Sigmoid colon (tissue), 7 donors: ENCODE data around the gene PREX1. TPM values are rescaled to one million over a fixed set of nuclear protein-coding genes. Genes with fewer than 3 reads are reported as not detected.
"Not testable (repeated sequence)": the region's sequence is repeated elsewhere in the genome, so short reads cannot be mapped to it uniquely, and the experiment has no call there.

Source experiments
- DNase-seq: peaks from one replicate; pipeline ENCODE4 v3.0.0-alpha.2; 2019
- H3K27ac ChIP-seq, 4 donors: fragments of 200-600 bp; sonication (generic); one replicate each; pipeline ENCODE4 v1.5.1; 2016 to 2019; ENCODE audit warnings: mild to moderate bottlenecking in 1 of 4
- H3K27me3 ChIP-seq, 3 donors: fragments of 200-600 bp; sonication (generic); one replicate each; pipeline ENCODE4 v1.5.1; 2019; ENCODE audit warnings: mild to moderate bottlenecking in 1 of 3
- H3K36me3 ChIP-seq, 4 donors: fragments of 200-600 bp; sonication (generic); one replicate each; pipeline ENCODE4 v1.5.1; 2016 to 2019
- H3K4me1 ChIP-seq, 4 donors: fragments of 200-600 bp; sonication (generic); one replicate each; pipeline ENCODE4 v1.5.1; 2017 to 2019
- H3K4me3 ChIP-seq, 4 donors: fragments of 200-600 bp; sonication (generic); one replicate each; pipeline ENCODE4 v1.5.1; 2017 to 2019; ENCODE audit warnings: mild to moderate bottlenecking in 2 of 4, moderate library complexity in 1 of 4
- H3K9me3 ChIP-seq, 4 donors: fragments of 200-600 bp in 3 of 4; sonication (generic) in 3 of 4; one replicate each; pipeline versions ENCODE4 v1.5.1 to v1.6.1; 2013 to 2019
- EP300 ChIP-seq, 4 donors: sonication (generic); formaldehyde crosslinking; IDR thresholded peaks; one replicate each; pipeline ENCODE4 v1.6.1; 2017; ENCODE audit warnings: antibody characterized with exemption in 4 of 4
- POLR2A ChIP-seq, 2 donors: fragments of 450-650 bp; IDR thresholded peaks; one replicate each; pipeline ENCODE4 v1.6.1; 2016; ENCODE audit warnings: antibody characterized with exemption in 2 of 2, mild to moderate bottlenecking in 2 of 2, moderate library complexity in 2 of 2
- POLR2AphosphoS5 ChIP-seq, 4 donors: sonication (generic); formaldehyde crosslinking; IDR thresholded peaks; one replicate each; pipeline ENCODE4 v1.6.1; 2017; ENCODE audit warnings: antibody characterized with exemption in 4 of 4
- WGBS, 2 donors: extraction: QIAGEN DNeasy Blood & Tissue Kit; methylation state at CpG; one replicate each; pipeline ENCODE4 v1.1.7; 2013; 5-methylcytosine and 5-hydroxymethylcytosine counted together
- intact Hi-C: fragments of 100-400 bp; cut with DNase I; formaldehyde crosslinking; loops from one replicate; pipeline ENCODE4 v1.15.1; 2023
- polyA plus RNA-seq, 3 donors: library from polyadenylated mRNA; stranded (reverse); fragments of 200-250 nt; gene quantifications; one replicate each; pipeline ENCODE4 v1.2.3, GENCODE V29; 2013
- total RNA-seq, 4 donors: library from RNA; depleted of rRNA; stranded (reverse); fragments of >200 nt; gene quantifications; one replicate each; pipeline ENCODE4 v1.1.0, GENCODE V29; 2016
- TF ChIP-seq, protein P1 (sequence below), 4 experiments: fragments of 450-650 bp in 3 of 4; fragments of 200-600 bp in 1 of 4; IDR thresholded peaks; one replicate each; pipeline ENCODE4 v1.5.1; 2016 to 2019; ENCODE audit warnings: antibody characterized with exemption in 4 of 4, mild to moderate bottlenecking in 3 of 4, moderate library complexity in 2 of 4
- donor health status: healthy with polysubstance abuse.
- donor health status: Bipolar disorder and iron deficiency.
- donor health status: healthy.

PREX1 gene
- total and polyA plus RNA-seq, 7 donors = 5.4 to 22.9 (median 15.5) TPM

DNA sequence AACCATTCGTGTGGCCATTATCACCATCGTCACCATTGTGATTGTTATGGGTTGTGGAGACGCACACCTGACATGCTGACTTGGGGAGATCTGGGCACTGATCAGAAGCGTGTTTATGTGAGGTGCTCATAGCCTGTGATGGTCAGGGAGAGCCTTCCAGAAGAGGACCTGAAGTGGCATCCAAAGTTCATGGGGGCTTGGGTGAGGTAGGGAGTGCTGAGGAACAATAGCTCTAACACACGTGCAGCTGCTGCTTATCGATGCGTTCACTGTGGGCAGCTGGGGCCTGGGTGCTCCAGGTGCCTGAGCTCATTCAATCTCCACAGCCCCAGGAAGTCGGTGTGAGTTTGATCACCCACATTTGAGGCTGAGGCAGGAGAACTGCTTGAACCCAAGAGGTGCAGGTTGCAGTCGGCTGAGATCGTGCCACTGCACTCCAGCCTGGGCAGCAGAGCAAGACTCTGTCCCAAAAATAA lies 227.3 kb downstream of the PREX1 start:
- intact Hi-C loops = no loop called here
- H3K27ac ChIP-seq = no peak overlapping the region
- no peak overlapping the region for H3K4me3 ChIP-seq
- H3K9me3 ChIP-seq = peaks cover 0 to 1% (median 0%) of the 10 kb centered on the region in 4 donors
- peak; percentile 40 for DNase-seq
- TF ChIP-seq POLR2A (IDR thresholded peaks at IDR 0.05) (no peak), POLR2AphosphoS5 (IDR thresholded peaks at IDR 0.05) (no peak), EP300 (IDR thresholded peaks at IDR 0.05) (no peak)
- TF ChIP-seq, protein P1, sequence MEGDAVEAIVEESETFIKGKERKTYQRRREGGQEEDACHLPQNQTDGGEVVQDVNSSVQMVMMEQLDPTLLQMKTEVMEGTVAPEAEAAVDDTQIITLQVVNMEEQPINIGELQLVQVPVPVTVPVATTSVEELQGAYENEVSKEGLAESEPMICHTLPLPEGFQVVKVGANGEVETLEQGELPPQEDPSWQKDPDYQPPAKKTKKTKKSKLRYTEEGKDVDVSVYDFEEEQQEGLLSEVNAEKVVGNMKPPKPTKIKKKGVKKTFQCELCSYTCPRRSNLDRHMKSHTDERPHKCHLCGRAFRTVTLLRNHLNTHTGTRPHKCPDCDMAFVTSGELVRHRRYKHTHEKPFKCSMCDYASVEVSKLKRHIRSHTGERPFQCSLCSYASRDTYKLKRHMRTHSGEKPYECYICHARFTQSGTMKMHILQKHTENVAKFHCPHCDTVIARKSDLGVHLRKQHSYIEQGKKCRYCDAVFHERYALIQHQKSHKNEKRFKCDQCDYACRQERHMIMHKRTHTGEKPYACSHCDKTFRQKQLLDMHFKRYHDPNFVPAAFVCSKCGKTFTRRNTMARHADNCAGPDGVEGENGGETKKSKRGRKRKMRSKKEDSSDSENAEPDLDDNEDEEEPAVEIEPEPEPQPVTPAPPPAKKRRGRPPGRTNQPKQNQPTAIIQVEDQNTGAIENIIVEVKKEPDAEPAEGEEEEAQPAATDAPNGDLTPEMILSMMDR (IDR thresholded peaks at IDR 0.05) = no peak
- H3K27me3 ChIP-seq = no peaks in the 10 kb centered on the region
- peaks cover 0 to 8% (median 7%) of the 10 kb centered on the region in 4 donors for H3K4me1 ChIP-seq
- H3K36me3 ChIP-seq = no peaks in the 10 kb centered on the region
- WGBS, 2 donors = 83 to 85% methylated on average over 10 of the region's 10 CpGs

DNA sequence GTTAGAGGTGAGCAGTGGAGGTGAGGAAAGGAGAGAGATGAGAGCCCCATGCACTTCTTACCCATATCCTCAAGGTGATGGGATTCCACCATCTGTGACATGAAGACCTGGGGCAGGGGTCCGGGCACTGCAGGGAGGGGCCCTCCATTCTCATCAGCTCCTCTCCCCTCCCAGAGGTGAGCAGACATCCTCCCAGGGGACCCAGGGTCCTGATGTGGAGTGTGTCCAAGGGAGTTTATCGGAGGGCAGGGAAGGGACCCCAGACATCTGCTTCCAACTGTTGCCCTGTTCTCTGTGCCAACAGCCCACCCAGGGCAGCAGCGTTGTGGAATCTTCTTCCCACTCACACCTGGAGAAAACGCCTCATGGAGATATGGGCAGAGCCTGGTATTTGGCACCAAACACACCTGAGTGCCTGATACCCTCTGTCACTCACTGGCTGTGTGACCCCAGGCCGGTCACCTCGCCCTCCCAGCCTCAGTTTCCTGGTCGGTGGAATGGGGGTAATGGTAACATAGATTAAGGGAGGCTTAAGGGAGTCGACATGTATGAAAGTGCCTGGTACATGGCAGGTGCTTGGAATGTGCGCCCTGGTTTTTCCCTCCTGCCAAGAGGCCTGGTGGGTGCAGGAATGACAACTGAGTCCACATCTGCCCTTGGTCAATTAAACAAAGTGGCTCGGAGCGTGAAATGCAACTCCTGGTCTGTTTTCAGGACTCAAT lies 227.9 kb downstream of the PREX1 start:
- intact Hi-C loops = loop anchor here (10.0 kb wide), 2 partner anchors 265 to 335 kb away; no protein-coding TSS in a partner anchor
- Histone ChIP-seq H3K27me3 (no peaks in the 10 kb centered on the region), H3K4me1 (peaks cover 0 to 14% (median 12%) of the 10 kb centered on the region in 4 donors), H3K4me3 (no peak overlapping the region), H3K27ac (no peak overlapping the region), H3K9me3 (peaks cover 0 to 1% (median 0%) of the 10 kb centered on the region in 4 donors), H3K36me3 (no peaks in the 10 kb centered on the region)
- peak; percentile 40 for DNase-seq
- 80 to 92% methylated on average over 11 of the region's 11 CpGs for WGBS, 2 donors
- TF ChIP-seq POLR2AphosphoS5 (IDR thresholded peaks at IDR 0.05) (no peak), POLR2A (IDR thresholded peaks at IDR 0.05) (no peak), EP300 (IDR thresholded peaks at IDR 0.05) (no peak)
- TF ChIP-seq, protein P1 (IDR thresholded peaks at IDR 0.05) = no peak

DNA sequence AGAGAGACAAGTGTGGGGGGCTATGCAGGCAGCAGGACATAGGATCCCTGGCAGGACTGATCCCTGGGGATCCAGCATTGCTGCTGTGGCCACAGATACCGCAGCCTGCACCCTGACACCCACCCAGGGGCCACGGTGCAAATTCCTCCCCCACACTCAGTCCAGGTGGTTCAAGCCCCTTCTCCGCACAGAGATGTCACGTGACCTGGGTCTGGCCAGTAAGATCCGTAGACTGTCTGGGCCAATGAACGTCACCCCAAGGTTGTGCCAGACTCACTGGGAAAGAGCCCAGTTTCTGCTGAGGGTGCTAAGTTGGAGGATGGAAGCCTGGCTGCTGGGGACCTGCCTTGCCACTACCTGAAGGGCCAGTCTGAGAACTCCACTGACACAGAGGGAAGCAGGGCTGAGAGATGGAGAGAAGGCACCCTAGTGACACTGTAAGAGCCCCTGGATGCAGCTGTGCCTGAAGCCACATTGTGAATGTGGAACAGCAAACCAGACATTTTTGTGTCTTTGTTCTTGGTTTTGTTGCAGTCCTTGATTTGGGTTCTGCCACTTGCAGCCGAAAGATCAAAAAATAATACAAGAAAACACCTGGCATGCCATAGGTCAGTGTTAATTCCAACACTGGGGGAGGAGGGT lies 228.6 kb downstream of the PREX1 start:
- TF ChIP-seq EP300 (IDR thresholded peaks at IDR 0.05) (no peak), POLR2AphosphoS5 (IDR thresholded peaks at IDR 0.05) (no peak), POLR2A (IDR thresholded peaks at IDR 0.05) (no peak)
- TF ChIP-seq, protein P1 (IDR thresholded peaks at IDR 0.05) = no peak
- Histone ChIP-seq H3K4me3 (no peak overlapping the region), H3K27ac (no peak overlapping the region), H3K4me1 (peaks cover 0 to 14% (median 12%) of the 10 kb centered on the region in 4 donors), H3K36me3 (no peaks in the 10 kb centered on the region), H3K9me3 (peaks cover 0 to 1% (median 0%) of the 10 kb centered on the region in 4 donors), H3K27me3 (no peaks in the 10 kb centered on the region)
- DNase-seq = peak; percentile 15
- intact Hi-C loops = loop anchor here (10.0 kb wide), 2 partner anchors 264 to 334 kb away; no protein-coding TSS in a partner anchor
- WGBS, 2 donors = 76 to 88% methylated on average over 7 of the region's 7 CpGs

DNA sequence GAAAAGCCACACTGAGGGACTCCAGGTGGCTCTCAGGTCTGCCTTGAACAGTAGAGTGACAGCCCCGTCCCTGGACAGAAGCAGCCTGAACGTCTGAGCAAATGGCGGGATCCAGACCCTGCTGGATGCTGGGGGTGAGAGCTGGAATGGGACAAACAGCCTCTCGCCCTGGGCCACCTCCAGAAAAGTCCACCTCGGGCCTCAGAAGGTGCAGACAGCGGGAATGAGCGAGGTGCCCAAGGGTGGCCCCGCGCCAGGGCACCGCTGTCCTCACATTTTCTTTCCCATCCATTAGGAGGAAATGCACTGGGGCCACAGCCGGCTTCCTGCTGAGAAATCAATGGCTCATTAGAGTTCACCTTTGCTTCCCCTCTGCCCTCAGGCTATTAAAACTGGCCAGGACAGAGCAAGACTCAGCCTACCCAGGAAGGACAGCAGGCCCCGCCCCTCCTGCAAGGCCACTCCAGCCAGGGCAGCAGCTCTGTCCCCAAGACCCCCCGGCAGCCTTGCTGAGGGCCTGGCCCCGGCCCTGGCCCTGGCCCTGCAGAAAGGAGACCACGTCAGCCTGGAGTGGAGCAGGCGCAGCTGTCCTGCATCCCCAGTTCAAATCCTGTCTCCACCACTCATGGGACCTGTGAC lies 229.4 kb downstream of the PREX1 start:
- H3K36me3 ChIP-seq, H3K27ac ChIP-seq, H3K27me3 ChIP-seq, H3K9me3 ChIP-seq, H3K4me3 ChIP-seq: not testable (repeated sequence)
- intact Hi-C loops = loop anchor here (10.0 kb wide), 2 partner anchors 264 to 334 kb away; no protein-coding TSS in a partner anchor
- DNase-seq = peak; percentile 48
- H3K4me1 ChIP-seq = peaks cover 0 to 14% (median 12%) of the 10 kb centered on the region in 4 donors
- 79 to 84% methylated on average over 16 of the region's 16 CpGs for WGBS, 2 donors
